ENCODE results near the gene GFY. TPM values are rescaled to one million over a fixed set of nuclear protein-coding genes. Genes with fewer than 3 reads are reported as not detected.

The GFY gene
- total RNA-seq, 1 experiment from 2014 or later, result not detected

- H3K36me3 ChIP-seq (replicated peaks; ENCODE audit: control insufficient read depth, insufficient read depth, low read length), result no peaks in the 10 kb centered on the region
These were observed 9.4 kb upstream of the GFY start for GRCh38 chr19:49415810-49416200.

GRCh38 chr19:49417088-49417487, 8.1 kb upstream of the GFY start:
- no peak overlapping the region for H3K4me3 ChIP-seq (ENCODE audit: insufficient read depth, low read depth, low read length)
- peaks cover 16% of the 10 kb centered on the region for H3K27me3 ChIP-seq (ENCODE audit: control insufficient read depth, insufficient read depth, low read length)
- no peaks in the 10 kb centered on the region for H3K36me3 ChIP-seq (replicated peaks; ENCODE audit: control insufficient read depth, insufficient read depth, low read length)
- peak; percentile 88 for DNase-seq

More at GRCh38 chr19:49415810-49416200, 9.4 kb upstream of the GFY start:
- Histone ChIP-seq H3K27me3 (ENCODE audit: control insufficient read depth, insufficient read depth, low read length) (peaks cover 6% of the 10 kb centered on the region; the same call in 1 of the 2 replicates), H3K4me3 (ENCODE audit: insufficient read depth, low read depth, low read length) (no peak overlapping the region)
- no peak for DNase-seq

- no peak for DNase-seq
- peaks cover 31% of the 10 kb centered on the region for H3K27me3 ChIP-seq (ENCODE audit: control insufficient read depth, insufficient read depth, low read length)
- no peak overlapping the region for H3K4me3 ChIP-seq (ENCODE audit: insufficient read depth, low read depth, low read length)
These were observed 6.7 kb upstream of the GFY start for GRCh38 chr19:49418511-49418910.

GRCh38 chr19:49419173-49419572, 6.0 kb upstream of the GFY start:
- Histone ChIP-seq H3K36me3 (replicated peaks; ENCODE audit: control insufficient read depth, insufficient read depth, low read length) (no peaks in the 10 kb centered on the region), H3K4me3 (ENCODE audit: insufficient read depth, low read depth, low read length) (no peak overlapping the region), H3K27me3 (ENCODE audit: control insufficient read depth, insufficient read depth, low read length) (peaks cover 37% of the 10 kb centered on the region)
- DNase-seq, result no peak

More at GRCh38 chr19:49418511-49418910, 6.7 kb upstream of the GFY start:
- no peaks in the 10 kb centered on the region for H3K36me3 ChIP-seq (replicated peaks; ENCODE audit: control insufficient read depth, insufficient read depth, low read length)

GRCh38 chr19:49420227-49420626, 5.0 kb upstream of the GFY start:
- H3K27me3 ChIP-seq (ENCODE audit: control insufficient read depth, insufficient read depth, low read length), result peaks cover 48% of the 10 kb centered on the region
- no peaks in the 10 kb centered on the region for H3K36me3 ChIP-seq (replicated peaks; ENCODE audit: control insufficient read depth, insufficient read depth, low read length)
- no peak overlapping the region for H3K4me3 ChIP-seq (ENCODE audit: insufficient read depth, low read depth, low read length)
- no peak for DNase-seq

- H3K36me3 ChIP-seq (replicated peaks; ENCODE audit: control insufficient read depth, insufficient read depth, low read length), result no peaks in the 10 kb centered on the region
- peak; percentile 99 for DNase-seq
- H3K4me3 ChIP-seq (ENCODE audit: insufficient read depth, low read depth, low read length), result peak overlapping the region; percentile 19; the same call in 1 of the 2 replicates
- H3K27me3 ChIP-seq (ENCODE audit: control insufficient read depth, insufficient read depth, low read length), result peaks cover 58% of the 10 kb centered on the region
These were observed 3.9 kb upstream of the GFY start for GRCh38 chr19:49421039-49421877.

- peaks cover 62% of the 10 kb centered on the region for H3K27me3 ChIP-seq (ENCODE audit: control insufficient read depth, insufficient read depth, low read length)
- DNase-seq, result peak; percentile 26
- no peak overlapping the region for H3K4me3 ChIP-seq (ENCODE audit: insufficient read depth, low read depth, low read length)
- H3K36me3 ChIP-seq (replicated peaks; ENCODE audit: control insufficient read depth, insufficient read depth, low read length), result no peaks in the 10 kb centered on the region
These were observed 3.3 kb upstream of the GFY start for GRCh38 chr19:49421878-49422202.

- H3K27me3 ChIP-seq (ENCODE audit: control insufficient read depth, insufficient read depth, low read length), result peaks cover 69% of the 10 kb centered on the region
- DNase-seq, result peak; percentile 92
- H3K4me3 ChIP-seq (ENCODE audit: insufficient read depth, low read depth, low read length), result peak overlapping the region; percentile 44
- no peaks in the 10 kb centered on the region for H3K36me3 ChIP-seq (replicated peaks; ENCODE audit: control insufficient read depth, insufficient read depth, low read length)
These were observed 2.6 kb upstream of the GFY start for GRCh38 chr19:49422407-49423070.

- H3K36me3 ChIP-seq (replicated peaks; ENCODE audit: control insufficient read depth, insufficient read depth, low read length), result no peaks in the 10 kb centered on the region
- peak within 1 kb of the TSS; percentile 44 for H3K4me3 ChIP-seq (ENCODE audit: insufficient read depth, low read depth, low read length)
- peaks cover 74% of the 10 kb centered on the region for H3K27me3 ChIP-seq (ENCODE audit: control insufficient read depth, insufficient read depth, low read length)
- DNase-seq, result no peak
These were observed 1.9 kb upstream of the GFY start, which contains the start of gene PTH2 for GRCh38 chr19:49423071-49423984. PTH2 (minus strand) TSS chr19:49423441; CDS start chr19:49423339, 102 bp downstream.

- no peak for DNase-seq
- Histone ChIP-seq H3K27me3 (ENCODE audit: control insufficient read depth, insufficient read depth, low read length) (peaks cover 80% of the 10 kb centered on the region), H3K36me3 (replicated peaks; ENCODE audit: control insufficient read depth, insufficient read depth, low read length) (no peaks in the 10 kb centered on the region), H3K4me3 (ENCODE audit: insufficient read depth, low read depth, low read length) (no peak overlapping the region)
These were observed 1.2 kb upstream of the GFY start for GRCh38 chr19:49423985-49424303.

- Histone ChIP-seq H3K36me3 (replicated peaks; ENCODE audit: control insufficient read depth, insufficient read depth, low read length) (no peaks in the 10 kb centered on the region), H3K4me3 (ENCODE audit: insufficient read depth, low read depth, low read length) (peak overlapping the region; percentile 4; the same call in 1 of the 2 replicates), H3K27me3 (ENCODE audit: control insufficient read depth, insufficient read depth, low read length) (peaks cover 97% of the 10 kb centered on the region)
- peak; percentile 96 for DNase-seq
These were observed 869 bp downstream of the GFY start for GRCh38 chr19:49425922-49426592.

- Histone ChIP-seq H3K4me3 (ENCODE audit: insufficient read depth, low read depth, low read length) (no peak overlapping the region), H3K36me3 (replicated peaks; ENCODE audit: control insufficient read depth, insufficient read depth, low read length) (no peaks in the 10 kb centered on the region), H3K27me3 (ENCODE audit: control insufficient read depth, insufficient read depth, low read length) (peaks cover 97% of the 10 kb centered on the region)
- no peak for DNase-seq
These were observed 2.2 kb downstream of the GFY start for GRCh38 chr19:49427339-49427738.

GRCh38 chr19:49427855-49428546, 2.8 kb downstream of the GFY start:
- peak; percentile 92 for DNase-seq
- Histone ChIP-seq H3K36me3 (replicated peaks; ENCODE audit: control insufficient read depth, insufficient read depth, low read length) (no peaks in the 10 kb centered on the region), H3K27me3 (ENCODE audit: control insufficient read depth, insufficient read depth, low read length) (peaks cover 97% of the 10 kb centered on the region), H3K4me3 (ENCODE audit: insufficient read depth, low read depth, low read length) (peak overlapping the region; percentile 49)

Data from H7 (cell line).